ENCODE measurements around the gene ZDHHC19. TPM values are rescaled to one million over a fixed set of nuclear protein-coding genes. Genes with fewer than 3 reads are reported as not detected.
"Not testable (repeated sequence)": the region's sequence is repeated elsewhere in the genome, so short reads cannot be mapped to it uniquely, and the experiment has no call there.

ZDHHC19 gene, protein sequence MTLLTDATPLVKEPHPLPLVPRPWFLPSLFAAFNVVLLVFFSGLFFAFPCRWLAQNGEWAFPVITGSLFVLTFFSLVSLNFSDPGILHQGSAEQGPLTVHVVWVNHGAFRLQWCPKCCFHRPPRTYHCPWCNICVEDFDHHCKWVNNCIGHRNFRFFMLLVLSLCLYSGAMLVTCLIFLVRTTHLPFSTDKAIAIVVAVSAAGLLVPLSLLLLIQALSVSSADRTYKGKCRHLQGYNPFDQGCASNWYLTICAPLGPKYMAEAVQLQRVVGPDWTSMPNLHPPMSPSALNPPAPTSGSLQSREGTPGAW
- polyA plus RNA-seq (ENCODE audit: insufficient read length in 4 of 4): not detected

DNA sequence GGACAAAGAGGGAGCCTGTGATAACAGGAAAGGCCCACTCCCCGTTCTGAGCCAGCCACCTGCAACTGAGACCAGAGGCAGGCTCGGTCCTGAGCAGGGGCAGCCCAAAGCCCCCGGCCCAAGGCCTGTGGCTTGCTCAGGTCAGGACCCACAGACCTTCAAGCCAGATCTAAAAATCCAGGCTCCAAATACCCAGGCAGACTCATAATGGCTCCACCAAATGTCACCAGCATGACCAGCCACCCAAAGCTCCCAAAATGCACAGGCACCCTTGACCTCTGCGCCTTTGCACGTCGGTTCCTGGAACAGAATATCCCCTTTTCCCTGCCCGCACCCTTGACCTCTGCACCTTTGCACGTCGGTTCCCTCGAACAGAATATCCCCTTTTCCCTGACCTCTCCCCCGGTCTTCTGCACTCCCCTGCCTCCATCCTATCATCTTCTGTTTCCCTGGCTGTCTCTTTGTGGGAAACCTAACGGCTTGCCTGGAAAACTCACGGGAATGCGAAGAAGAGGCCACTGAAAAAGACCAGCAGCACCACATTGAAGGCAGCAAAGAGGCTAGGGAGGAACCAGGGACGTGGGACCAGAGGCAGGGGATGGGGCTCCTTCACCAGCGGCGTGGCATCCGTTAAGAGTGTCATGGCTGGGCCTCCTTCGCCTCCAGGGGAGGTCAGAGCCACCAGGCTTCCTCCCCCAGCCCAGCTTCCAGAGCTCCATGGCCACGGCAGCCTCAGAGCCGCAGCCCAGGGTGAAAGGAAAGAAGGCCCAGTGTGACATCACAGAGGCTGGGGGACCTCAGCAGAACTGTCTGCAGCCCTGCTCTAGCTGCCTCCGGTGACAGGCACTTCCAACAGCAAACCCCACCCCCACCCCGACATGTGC is at the start of gene ZDHHC19:
Gene ZDHHC19, minus strand, starts transcription at position 728 of the 884 bp plus-strand sequence. Its CDS starts 85 bp downstream, at position 643.
- no peak for DNase-seq (ENCODE audit: low read depth in 4 of 4, low spot score in 3 of 4)

DNA sequence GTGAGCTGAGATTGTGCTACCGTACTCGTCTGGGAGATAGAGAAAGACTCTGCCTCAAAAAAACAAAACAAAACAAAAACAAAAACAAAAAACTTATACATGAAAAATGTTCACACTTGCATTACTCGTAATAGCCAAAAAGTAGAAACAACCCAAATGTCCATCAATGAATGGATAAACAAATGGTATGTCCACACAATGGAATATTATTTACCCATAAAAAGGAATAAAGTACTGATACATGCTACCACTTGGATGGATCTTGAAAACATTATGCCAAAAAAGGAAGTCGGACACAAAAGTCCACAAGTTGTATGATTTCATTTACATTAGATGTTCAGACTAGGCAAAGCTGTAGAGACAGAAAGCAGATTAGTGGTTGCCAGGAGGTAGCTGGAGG is 49.6 kb upstream of the ZDHHC19 start:
- no peak for DNase-seq (ENCODE audit: low read depth in 4 of 4, low spot score in 3 of 4)

DNA sequence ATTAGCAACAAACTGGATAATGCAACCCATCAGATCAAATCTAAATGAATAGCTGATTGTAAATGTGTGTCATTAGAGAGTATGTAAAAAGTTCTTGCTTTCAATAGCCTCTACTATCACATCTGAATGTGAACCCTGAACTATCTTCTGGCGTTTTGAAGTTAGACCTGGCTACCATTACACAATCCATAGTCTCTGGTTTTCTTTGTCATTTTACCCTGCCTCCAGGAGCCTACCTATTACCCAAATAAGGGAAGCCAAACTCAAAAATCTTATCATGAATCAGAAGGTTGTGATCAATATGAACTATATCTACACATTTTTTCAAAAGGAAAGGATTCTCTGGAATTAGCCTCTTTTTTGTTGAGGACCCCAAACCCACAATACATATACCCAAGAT is 44.6 kb upstream of the ZDHHC19 start:
- DNase-seq (ENCODE audit: low read depth in 4 of 4, low spot score in 3 of 4): no peak

DNA sequence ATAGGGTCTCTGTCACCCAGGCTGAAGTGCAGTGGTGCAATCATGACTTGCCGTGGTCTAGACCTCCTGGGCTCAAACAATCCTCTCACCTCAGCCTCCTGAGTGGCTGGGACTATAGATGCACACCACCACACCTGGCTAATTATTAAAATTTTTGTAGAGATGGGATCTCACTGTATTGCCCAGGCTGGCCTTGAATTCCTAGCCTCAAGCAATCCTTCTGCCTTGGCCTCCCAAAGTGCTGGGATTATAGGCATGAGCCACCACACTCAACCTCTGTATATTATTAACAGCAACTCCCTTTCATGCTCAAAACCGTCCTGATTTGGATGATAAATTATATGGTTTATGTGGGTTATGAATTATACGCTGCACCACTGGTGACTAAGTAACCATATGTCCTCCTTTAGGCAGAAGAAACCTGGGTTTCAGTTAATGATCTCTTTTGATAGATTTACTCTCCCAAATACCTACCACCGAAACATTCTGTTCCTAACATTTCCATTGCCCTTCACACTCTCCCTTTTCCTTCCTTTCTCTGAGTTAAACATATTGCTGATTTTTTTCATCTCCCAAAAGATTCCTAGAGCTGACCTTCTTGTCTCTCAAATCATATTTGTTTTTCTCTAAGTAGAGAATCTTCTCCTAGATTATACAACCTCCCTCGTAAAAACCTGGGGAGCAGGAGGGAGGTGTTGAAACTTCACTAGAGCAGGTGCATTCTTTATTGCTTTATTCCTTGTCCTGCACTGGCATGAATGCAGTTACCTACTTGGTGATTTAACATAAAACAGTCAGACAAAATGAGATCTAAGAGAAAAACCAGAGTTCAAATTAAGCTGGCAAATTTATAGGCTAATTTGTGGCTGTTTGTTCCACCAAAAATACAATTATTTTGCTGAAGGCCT is 43.4 kb upstream of the ZDHHC19 start:
- no peak for DNase-seq (ENCODE audit: low read depth in 4 of 4, low spot score in 3 of 4)

DNA sequence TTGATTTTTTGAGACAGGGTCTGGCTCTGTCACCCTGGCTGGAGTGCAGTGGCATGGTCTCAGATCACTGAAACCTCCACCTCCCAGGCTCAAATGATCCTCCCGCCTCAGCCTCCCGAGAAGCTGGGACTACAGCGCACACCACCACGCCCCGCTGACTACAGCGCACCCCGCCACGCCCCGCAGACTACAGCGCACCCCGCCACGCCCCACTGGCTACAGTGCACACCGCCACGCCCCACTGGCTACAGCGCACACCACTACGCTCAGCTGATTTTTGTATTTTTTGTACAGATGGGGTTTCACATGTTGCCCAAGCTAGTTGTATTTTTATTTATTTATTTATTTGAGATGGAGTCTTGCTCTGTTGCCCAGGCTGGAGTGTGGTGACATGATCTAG is 40.7 kb upstream of the ZDHHC19 start:
- no peak for DNase-seq (ENCODE audit: low read depth in 4 of 4, low spot score in 3 of 4)

DNA sequence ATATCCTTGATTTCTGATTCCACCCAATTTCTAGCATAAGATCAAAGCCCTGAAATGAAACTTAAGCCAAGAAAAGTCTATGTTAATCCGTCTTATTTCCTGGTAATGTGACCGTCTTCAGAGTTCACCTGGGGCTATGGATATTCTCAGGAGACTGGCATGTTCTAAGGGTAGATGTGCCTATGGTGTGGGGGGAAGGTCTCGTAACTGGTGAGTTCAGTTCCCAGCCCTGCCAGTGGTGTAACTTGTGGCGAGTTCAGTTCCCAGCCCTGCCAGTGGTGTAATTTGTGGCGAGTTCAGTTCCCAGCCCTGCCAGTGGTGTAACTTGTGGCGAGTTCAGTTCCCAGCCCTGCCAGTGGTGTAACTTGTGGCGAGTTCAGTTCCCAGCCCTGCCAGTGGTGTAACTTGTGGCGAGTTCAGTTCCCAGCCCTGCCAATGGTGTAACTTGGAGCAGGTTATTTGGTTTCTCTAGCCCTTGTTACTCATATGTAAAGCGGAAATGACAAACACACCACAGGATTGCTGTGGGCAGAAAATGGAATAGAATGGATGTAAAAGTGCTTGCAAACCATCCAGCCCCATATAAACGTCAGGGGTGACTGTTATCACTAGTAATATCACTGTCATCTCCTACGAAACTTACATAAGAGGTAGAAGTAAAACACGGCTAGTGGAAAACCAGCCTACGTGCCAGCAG is 35.6 kb upstream of the ZDHHC19 start:
- DNase-seq (ENCODE audit: low read depth in 4 of 4, low spot score in 3 of 4): no peak

DNA sequence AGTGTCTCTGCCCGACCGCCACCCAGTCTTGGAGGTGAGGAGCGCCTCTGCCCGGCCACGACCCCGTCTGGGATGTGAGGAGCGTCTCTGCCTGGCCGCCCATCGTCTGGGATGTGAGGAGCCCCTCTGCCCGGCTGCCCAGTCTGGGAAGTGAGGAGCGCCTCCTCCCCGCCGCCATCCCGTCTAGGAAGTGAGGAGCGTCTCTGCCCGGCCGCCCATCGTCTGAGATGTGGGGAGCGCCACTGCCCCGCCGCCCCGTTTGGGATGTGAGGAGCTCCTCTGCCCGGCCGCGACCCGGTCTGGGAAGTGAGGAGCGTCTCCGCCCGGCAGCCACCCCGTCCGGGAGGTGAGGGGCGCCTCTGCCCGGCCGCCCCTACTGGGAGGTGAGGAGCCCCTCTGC is 33.0 kb upstream of the ZDHHC19 start:
- DNase-seq (ENCODE audit: low read depth in 4 of 4, low spot score in 3 of 4): not testable (repeated sequence)

DNA sequence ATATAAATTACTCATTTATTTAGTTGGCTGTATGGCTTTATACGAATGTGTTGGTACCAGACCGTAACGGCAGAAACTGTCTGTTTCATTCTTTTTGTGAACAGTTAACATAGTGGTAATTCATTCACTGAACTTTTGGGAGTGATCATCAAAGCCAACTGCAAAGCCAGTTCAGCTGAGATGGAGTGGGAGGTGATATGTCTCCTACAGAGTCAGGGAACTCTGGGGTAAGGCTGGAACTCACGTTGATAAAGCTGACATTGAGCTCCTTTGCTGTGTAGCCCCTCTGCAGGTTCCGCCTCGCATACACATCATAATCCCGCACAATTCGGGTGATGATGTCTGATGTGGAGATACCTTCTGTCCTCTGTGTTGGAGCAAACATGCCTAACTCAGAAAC is 30.5 kb upstream of the ZDHHC19 start:
- DNase-seq (ENCODE audit: low read depth in 4 of 4, low spot score in 3 of 4): no peak

DNA sequence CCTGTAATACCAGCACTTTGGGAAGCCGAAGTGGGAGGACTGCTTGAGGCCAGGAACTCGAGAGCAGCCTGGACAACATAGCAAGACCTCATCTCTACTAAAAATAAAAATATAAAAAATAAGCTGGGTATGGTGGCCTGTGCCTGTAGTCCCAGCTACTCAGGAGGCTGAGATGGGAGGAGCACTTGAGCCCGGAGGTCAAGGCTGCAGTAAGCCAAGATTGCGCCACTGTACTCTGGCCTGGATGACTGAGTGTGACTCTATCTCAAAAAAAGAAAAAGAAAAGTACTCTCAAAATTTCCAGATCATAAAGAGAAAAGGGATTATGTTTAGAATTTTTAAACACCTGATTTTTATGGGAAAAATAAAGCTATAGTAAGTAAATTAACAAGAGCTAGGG is 29.2 kb upstream of the ZDHHC19 start:
- no peak for DNase-seq (ENCODE audit: low read depth in 4 of 4, low spot score in 3 of 4)

DNA sequence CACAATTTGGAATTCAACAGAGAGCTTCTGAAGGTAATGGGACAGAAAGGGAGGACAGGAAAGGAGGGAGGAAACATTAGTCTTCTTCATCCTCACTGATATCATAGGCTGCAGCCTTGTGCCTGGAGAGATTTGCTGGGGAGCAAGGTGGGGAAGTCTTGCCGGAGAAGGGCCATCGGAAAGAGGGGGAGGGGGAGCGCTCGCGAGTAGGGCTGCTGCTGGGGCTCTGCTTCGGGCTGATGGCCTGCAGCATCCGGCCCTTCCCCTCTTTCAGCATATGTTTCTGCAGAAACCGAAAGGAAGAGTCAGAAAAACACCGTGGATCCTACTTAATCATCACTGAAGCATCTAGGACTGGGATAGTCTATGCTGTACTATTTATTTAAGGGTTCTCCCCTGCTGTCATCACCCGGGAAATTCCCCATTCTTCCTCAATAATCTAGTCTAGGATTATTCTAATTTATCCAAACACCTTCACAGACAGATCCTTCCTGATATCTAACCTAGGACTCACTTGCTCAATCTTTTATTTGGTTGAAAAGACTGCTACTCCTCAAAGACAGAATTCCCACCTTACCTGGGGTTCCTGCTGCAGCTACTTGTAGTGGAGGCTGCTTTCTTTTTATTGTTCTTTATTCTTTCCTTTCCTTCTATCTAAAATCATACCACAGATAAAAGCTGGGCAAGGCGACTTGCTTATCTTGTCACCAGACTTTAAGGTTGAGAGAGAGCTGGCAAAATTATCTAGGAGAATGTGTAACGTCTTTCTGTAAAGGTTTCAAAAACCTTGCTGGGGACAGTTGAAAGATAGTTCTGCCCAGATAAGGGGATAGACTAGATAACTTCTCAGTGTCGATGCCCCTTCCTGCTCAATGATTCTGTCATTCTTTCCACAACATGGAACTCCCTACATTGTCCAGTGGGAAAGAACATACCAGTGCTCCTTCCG is 27.7 kb upstream of the ZDHHC19 start:
- DNase-seq (ENCODE audit: low read depth in 4 of 4, low spot score in 3 of 4): no peak

DNA sequence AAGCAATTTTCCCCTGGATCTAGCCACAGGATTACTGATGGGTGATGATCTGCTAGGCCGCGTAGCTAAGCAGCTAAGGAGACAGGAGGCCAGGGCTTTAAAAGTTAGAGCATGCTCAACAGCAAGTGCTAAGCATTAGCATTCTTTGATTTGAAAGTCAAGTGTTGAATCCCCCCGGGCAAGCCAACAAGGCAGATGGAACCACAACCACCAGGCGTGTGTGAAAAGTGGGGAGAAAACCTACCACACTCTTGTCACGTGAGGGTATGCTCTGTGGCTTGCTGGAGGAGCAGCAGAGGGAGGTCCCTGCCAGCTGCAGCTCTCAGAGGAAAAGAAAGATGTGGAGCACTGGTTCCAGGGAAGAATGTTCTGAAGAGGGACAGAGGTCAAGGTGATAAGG is 26.0 kb upstream of the ZDHHC19 start:
- no peak for DNase-seq (ENCODE audit: low read depth in 4 of 4, low spot score in 3 of 4)

DNA sequence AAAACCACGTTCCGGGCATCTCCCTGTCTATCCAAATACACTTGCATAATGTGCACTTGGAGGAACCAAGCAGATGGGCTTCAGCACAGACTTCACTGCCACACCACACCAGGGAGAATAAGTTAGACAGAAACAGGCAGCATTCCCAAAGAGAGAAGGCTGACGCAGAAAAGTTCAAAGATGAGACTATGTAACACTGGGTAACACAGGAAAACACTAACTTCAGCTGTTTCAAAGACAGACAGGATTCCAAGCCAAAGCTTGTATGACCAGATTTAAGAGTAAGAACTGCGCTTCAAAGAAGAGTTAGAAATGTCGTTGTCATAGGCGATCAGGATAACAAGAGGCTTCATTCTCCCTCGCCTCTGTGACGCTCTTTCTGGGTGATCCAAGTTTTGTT is 25.0 kb upstream of the ZDHHC19 start:
- DNase-seq (ENCODE audit: low read depth in 4 of 4, low spot score in 3 of 4): no peak

DNA sequence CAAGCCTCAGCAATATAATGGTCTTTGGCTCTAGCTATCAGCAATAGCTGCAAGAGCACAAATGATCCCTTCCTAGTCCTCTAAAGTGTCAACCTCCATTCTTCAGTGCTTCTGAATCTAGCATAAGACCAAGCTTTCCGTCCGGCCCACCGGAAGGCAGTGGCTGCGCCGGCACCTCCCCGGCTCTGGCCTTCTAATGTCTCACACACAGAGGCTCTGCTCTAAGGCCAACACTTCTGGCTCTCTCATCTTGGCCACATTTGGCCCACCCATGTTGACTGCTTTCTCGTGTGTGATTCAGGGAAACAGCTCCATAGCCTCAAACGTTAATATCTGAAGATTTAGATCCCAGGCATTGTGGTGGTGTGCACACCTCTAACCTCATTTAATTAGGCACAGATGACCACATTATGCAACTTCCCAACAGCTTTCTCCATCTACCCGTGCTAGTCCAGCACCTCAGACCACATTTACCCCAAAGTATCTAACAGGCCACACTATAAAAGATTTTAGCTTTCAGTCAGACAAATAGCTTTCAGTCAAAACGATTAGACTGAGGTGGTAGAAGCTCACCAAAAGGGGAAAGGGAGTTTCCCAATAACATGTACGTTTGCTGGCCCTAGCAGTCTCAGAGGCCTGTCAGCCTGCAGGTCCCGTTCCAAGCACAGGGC is 24.4 kb upstream of the ZDHHC19 start:
- no peak for DNase-seq (ENCODE audit: low read depth in 4 of 4, low spot score in 3 of 4)

DNA sequence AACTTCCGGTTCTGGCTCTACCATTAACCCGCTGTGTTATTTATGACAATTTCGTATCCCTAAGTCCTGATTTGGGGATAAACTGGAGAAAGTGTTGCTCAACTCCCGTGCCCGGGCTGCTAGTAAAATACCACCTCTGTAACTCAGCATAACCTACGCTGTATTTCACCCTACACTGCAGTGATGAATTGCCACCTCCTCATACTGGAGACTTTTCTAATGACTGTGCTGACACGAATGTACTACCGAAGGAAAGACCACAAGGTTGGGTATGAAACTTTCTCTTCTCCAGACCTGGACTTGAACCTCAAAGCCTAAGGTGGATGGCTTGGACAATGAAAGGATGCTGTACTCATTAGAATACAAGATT is 21.7 kb upstream of the ZDHHC19 start:
- DNase-seq (ENCODE audit: low read depth in 4 of 4, low spot score in 3 of 4): no peak

DNA sequence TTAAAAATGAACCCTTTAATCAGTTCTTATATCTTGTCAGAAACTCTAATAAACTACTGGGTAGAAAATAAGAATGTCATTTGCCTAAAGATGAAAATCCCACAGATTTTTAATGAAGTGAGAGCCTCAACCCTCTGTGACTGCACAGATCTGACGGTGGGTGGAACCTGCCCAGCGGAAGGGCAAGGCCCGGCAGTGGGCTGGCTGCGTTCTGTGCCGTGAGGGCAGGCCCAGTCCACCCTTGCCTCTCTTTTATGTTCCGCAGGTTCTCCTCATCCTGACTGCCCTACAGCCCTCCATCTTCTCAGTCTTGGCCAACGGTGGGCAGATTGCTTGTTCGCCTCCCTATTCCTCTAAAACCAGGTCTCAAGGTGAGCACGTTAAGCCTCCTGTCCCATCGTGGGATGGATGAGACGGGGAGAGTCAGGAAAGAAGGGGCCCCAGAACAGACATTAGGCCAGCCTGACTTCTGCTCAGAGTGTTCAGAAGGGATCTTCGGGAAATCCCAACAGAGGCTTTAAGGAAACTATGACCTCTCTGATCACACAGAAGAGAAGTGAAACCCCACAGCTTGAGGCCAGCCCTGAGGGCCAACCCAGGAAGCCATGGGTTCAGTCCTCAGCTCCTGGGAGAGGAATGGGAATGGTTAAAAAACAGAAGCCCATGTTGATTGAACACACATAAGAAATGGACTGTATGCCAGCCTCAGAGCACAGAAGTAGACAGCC is 21.1 kb upstream of the ZDHHC19 start:
- DNase-seq (ENCODE audit: low read depth in 4 of 4, low spot score in 3 of 4): no peak

DNA sequence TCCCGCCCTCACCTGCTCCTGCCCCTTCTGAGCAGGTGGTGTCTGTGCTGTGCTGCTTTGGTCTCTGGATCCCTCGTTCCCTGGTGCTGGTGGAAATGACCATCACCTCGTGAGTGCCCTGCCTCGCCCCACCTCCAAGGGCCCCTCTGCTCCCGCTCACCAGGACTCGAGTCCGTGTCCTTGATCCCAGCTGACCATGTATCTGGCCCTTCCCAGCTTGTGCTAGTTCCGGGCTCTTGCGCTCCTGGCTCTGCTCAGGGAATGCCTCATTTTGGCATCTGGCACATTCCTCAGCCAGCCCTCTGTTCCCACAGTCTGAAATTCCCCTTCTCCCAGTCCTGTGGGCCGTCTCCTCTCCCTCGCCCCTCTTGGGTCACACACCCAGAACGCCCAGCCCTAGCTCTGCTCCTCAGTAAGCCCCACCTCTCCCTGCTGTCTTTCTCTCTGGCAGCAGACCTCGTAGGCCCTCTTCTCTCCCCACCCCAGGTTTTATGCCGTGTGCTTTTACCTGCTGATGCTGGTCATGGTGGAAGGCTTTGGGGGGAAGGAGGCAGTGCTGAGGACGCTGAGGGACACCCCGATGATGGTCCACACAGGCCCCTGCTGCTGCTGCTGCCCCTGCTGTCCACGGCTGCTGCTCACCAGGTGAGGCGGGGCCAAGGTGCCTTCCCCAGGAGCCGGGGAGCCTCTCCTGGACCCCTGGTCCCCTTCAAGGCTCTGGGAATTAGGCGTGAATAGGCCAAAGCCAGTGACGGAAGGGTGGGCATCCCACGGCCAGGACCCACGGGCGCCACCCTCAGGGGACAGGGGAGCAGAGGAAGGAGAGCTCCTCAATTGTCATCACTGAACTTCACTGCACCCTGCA is 16.7 kb upstream of the ZDHHC19 start:
- DNase-seq (ENCODE audit: low read depth in 4 of 4, low spot score in 3 of 4): no peak

DNA sequence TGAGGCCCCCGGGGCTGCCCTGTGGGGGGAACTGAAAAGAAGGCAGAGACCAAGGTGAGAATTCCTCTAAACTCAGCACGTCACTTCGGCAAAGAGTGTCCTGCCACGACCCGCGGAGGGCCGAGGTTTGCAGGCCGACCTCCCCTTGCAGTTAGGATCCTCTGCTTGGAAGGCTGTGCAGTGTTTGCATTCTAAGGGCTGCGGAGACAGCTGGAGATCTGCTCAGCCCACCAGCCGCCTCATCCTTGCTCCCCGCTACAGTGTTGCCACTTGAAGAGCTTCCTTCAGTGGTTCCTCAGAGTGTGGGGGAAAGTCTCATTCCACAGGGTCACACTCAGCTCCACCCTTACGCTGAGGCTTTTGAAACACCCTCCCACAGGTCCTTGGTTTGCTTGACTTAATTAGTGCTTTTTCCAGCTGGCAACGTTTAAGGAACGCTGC is 15.9 kb upstream of the ZDHHC19 start:
- no peak for DNase-seq (ENCODE audit: low read depth in 4 of 4, low spot score in 3 of 4)
